Neutrophil (primary cell): Measurements from ENCODE around the gene SERPINB1.

ENCODE experiments used
- H3K27ac ChIP-seq: fragments of 200-600 bp; sonication (generic); 2 replicates; pipeline ENCODE4 v1.5.1; 2016; ENCODE audit warnings: mild to moderate bottlenecking, moderate library complexity
- H3K27me3 ChIP-seq: fragments of 200-600 bp; sonication (generic); 2 replicates; pipeline ENCODE4 v1.6.0; 2016; ENCODE audit warnings: mild to moderate bottlenecking
- H3K36me3 ChIP-seq: fragments of 200-600 bp; sonication (generic); 2 replicates; pipeline ENCODE4 v1.5.1; 2017
- H3K4me1 ChIP-seq, 2 experiments: fragments of 200-600 bp in 1 of 2; sonication (generic) in 1 of 2; 1 replicate in 1 of 2; 2 replicates in 1 of 2; pipeline versions ENCODE4 v1.5.1 to v1.6.1; 2013 to 2016; ENCODE audit warnings: low read depth in 1 of 2, low read length in 1 of 2, mild to moderate bottlenecking in 1 of 2, moderate library complexity in 1 of 2; ENCODE audit not compliant: control insufficient read depth in 1 of 2, insufficient read depth in 1 of 2
- H3K4me3 ChIP-seq, 2 experiments: fragments of 200-600 bp in 1 of 2; sonication (generic) in 1 of 2; 1 replicate in 1 of 2; 2 replicates in 1 of 2; pipeline ENCODE4 v1.5.1; 2013 to 2016; ENCODE audit warnings: low read depth in 1 of 2, low read length in 1 of 2, mild to moderate bottlenecking in 1 of 2, moderate library complexity in 1 of 2
- H3K9me3 ChIP-seq: fragments of 200-600 bp; sonication (generic); 2 replicates; pipeline ENCODE4 v1.5.1; 2016
- CTCF ChIP-seq: fragments of 200-600 bp; sonication (generic); IDR thresholded peaks from 2 replicates; pipeline ENCODE4 v1.5.1; 2016; ENCODE audit warnings: antibody characterized with exemption

The SERPINB1 gene

GRCh38 chr6:2809015-2809414, 32.6 kb downstream of the SERPINB1 start:
- H3K4me3 ChIP-seq: no peak overlapping the region
- H3K9me3 ChIP-seq: no peaks in the 10 kb centered on the region
- H3K27me3 ChIP-seq: no peaks in the 10 kb centered on the region
- no peaks in the 10 kb centered on the region for H3K36me3 ChIP-seq
- peaks cover 52 to 63% of the 10 kb centered on the region in 2 experiments for H3K4me1 ChIP-seq
- no peak for TF ChIP-seq CTCF
- no peak overlapping the region for H3K27ac ChIP-seq

- Histone ChIP-seq H3K9me3 (no peaks in the 10 kb centered on the region), H3K4me1 (peaks cover 66 to 78% of the 10 kb centered on the region in 2 experiments), H3K36me3 (no peaks in the 10 kb centered on the region), H3K4me3 (no peak overlapping the region), H3K27me3 (no peaks in the 10 kb centered on the region), H3K27ac (peak overlapping the region; percentile 40)
- TF ChIP-seq CTCF: no peak
Observed at GRCh38 chr6:2807342-2808090, 34.1 kb downstream of the SERPINB1 start.

- peak overlapping the region; percentile 38 for H3K27ac ChIP-seq
- H3K4me1 ChIP-seq: peaks cover 72 to 83% of the 10 kb centered on the region in 2 experiments
- no peaks in the 10 kb centered on the region for H3K9me3 ChIP-seq
- TF ChIP-seq CTCF: no peak
- H3K27me3 ChIP-seq: no peaks in the 10 kb centered on the region
- no peaks in the 10 kb centered on the region for H3K36me3 ChIP-seq
- H3K4me3 ChIP-seq: no peak overlapping the region
Observed at GRCh38 chr6:2806644-2807043, 35.0 kb downstream of the SERPINB1 start.

GRCh38 chr6:2805031-2805430, 36.6 kb downstream of the SERPINB1 start:
- Histone ChIP-seq H3K4me3 (no peak overlapping the region), H3K27me3 (no peaks in the 10 kb centered on the region), H3K27ac (peak overlapping the region; percentile 27), H3K9me3 (no peaks in the 10 kb centered on the region), H3K36me3 (no peaks in the 10 kb centered on the region), H3K4me1 (peaks cover 72 to 79% of the 10 kb centered on the region in 2 experiments)
- no peak for TF ChIP-seq CTCF

- no peaks in the 10 kb centered on the region for H3K9me3 ChIP-seq
- TF ChIP-seq CTCF: no peak
- H3K36me3 ChIP-seq: no peaks in the 10 kb centered on the region
- H3K27ac ChIP-seq: peak overlapping the region; percentile 27
- H3K27me3 ChIP-seq: no peaks in the 10 kb centered on the region
- H3K4me1 ChIP-seq: peaks cover 75 to 81% of the 10 kb centered on the region in 2 experiments
- no peak overlapping the region for H3K4me3 ChIP-seq
Observed at GRCh38 chr6:2804516-2804915, 37.1 kb downstream of the SERPINB1 start.
